ENCODE results near the gene IPO11.
"Not testable (repeated sequence)": the region's sequence is repeated elsewhere in the genome, so short reads cannot be mapped to it uniquely, and the experiment has no call there.

IPO11 gene

DNA sequence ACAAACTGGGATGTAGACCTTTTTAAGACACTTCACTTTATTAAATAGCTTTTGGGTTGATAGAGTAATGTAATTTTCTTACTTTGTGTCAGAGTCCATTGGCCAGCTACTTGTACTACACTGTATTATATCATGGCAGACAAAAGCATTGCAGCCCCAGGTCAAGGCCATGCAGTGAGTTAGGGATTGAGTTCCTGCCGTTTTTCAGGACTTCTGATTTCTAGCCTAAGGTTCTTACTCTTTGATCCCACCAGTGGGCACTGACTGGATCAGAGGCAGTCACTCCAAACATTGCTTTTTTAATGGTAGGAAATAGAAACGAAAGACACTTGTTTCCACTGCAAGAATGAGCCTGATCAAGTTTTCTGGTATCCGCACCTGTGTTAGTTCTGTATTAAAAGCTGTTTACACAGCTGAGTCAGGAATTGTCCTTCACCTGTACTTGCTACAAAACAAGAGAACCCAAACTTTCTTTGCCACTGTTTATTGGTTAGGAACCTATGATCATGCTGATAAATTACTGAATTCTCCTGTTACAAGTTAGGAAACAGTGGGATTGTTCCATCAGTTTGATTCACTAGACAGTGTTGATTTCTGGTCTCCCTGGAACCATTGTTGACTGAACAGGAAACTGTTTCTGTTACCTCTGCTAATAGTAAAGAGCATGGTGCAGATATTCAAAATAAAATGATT, 188.1 kb downstream of the IPO11 start:
- no peak for DNase-seq (ENCODE audit: low read depth)

GRCh38 chr5:62603934-62604333, 191.4 kb downstream of the IPO11 start:
- no peak for DNase-seq (ENCODE audit: low read depth)

DNA sequence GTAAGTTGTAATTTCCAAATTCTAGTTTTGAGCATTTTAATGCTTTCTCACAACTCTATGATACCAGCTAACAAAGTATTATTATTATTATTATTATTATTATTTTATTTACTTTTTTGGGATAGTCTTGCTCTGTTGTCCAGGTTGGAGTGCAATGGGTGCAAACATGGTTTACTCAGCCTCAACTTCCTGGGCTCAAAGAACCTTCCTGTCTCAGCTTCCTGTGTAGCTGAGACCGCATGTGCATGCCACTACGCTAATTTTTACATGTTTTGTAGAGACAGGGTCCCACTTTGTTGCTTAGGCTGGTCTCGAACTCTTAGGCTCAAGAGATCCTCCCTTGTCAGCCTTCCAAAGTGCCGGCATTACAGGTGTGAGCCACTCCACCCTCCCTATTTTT, 193.1 kb downstream of the IPO11 start:
- DNase-seq (ENCODE audit: low read depth) = no peak

GRCh38 chr5:62606878-62607277, 194.3 kb downstream of the IPO11 start:
- no peak for DNase-seq (ENCODE audit: low read depth)

- no peak for DNase-seq (ENCODE audit: low read depth)
Observed at GRCh38 chr5:62607615-62608014, 195.1 kb downstream of the IPO11 start.

DNA sequence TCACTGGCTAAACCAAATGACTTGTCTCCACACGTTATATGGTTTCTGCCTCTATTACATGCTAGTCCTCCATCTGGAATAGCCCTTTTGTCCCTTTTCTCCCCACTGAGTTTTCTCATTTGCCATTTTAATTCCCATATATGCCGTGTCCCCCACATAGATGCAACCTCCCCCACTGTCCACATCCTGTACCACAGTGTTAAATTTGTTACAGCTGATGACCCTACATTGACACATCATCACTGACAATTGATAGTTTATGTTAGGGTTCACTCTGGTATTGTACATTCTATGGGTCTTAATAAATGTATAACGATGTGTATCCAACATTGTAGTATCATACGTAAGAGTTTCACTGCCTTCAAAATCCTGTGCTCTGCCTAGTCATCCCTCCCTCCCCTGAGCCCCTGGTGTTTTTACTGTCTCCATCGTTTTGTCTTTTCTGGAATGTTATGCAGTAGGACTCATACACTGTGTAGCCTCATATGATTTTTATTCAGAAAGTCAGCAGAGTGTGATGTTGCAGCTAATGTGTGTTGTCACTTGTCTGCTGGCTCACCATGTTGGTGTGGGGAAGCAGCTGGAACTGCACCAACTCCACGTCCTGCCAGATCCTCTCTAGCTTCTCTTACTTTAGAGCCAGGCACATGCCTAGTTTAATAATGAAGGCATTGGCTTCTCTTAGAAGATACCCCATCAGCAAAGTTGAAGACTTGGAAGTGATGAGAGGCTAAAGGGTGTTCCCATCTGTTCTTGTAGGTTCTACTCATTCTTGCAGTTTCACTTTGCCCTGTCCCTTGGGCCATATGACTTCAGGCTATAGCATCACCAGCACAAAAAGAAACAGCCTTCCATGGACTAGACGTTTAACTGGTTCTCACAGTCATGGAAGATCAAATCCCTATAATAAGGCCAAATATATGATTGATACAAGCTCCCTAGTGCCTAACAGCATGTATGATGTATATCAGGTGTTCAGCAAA, 196.3 kb downstream of the IPO11 start:
- DNase-seq (ENCODE audit: low read depth) = no peak

DNA sequence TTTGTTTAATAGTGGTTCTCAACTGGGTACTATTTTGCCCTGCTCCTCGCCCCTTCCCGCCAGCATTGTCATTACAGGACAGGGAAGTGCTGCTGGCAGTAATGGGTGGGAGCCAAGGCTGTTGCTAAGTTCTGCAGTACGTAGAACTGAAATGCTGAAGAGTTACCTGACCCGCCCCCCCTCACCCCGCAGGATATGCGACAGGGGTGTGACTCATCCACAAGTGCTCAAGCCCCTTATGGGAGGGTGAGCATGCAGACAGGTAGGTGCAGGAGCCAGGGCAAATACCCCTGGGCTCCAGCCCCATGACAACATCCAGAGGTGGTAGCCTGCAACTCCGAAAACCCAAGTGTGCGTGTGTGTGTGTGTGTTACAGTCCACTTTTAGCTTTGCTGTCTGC, 201.8 kb downstream of the IPO11 start:
- DNase-seq (ENCODE audit: low read depth) = no peak

DNA sequence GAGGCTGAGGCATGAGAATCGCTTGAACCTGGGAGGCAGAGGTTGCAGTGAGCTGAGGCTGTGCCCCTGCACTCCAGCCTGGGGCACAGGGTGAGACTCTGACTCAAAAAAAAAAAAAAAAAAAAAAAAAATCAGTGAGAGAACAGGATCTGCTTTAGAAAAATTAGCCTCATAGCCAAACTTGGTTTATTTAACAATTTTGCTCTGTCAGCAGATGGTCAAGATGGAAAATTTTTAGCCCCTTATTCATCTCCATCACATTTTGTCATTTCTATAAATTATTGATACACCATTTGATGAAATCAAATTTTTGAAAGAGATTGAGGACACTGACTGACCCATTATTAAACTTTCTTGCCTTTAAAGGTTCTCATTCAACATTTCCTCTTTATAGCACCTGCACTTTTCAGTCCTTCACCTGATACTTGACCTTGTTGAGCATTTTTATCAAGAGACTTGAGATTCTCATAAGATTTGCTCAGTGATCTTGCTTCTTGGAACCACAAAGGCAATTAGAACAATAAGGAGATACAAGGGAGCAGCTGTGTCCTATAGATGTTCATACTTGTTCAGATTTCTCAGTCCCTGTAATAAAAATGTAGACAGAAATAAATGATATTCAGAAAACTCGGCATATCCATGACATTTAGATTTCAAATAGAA, 204.2 kb downstream of the IPO11 start:
- DNase-seq (ENCODE audit: low read depth) = no peak

DNA sequence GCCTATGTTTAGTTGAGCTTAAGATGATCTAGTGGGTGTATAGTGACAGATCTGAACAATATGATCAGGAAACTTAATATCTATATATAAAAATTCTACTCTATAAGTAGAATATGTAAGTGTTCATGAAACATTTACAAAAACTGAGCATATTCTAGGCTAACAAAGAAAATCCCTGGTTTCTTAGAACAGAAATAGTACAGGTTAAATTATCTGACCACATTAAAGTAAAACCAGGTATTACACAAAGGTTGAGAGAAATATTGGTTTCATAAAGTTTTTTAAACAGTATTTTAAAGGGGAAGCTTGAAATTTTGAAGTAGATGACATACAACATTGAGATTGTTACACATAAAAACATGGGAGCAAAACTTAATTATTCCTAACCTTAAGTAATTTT, 205.4 kb downstream of the IPO11 start:
- no peak for DNase-seq (ENCODE audit: low read depth)

- no peak for DNase-seq (ENCODE audit: low read depth)
Observed at GRCh38 chr5:62620761-62621160, 208.2 kb downstream of the IPO11 start.

DNA sequence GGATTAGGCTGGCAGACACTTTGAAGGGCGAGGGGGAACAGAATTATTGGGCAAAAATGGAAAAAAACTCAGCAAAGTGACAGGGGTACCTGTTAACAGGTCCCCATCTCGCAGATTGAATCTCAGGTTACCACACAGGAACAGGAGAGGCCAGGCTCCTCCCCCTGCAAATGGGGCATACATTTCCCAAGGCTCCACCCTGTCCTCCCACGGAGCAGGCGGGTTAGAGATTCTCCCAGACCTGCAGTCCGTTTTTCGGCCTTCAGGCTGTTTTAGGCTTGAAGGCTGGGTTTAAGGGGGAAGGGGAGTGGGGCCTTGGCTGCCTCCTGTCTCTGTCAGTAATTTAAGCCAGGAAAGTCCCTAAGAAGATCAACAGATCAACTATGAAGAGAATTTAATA, 208.7 kb downstream of the IPO11 start:
- no peak for DNase-seq (ENCODE audit: low read depth)

GRCh38 chr5:62623271-62623670, 210.7 kb downstream of the IPO11 start:
- no peak for DNase-seq (ENCODE audit: low read depth)

- DNase-seq (ENCODE audit: low read depth) = not testable (repeated sequence)
Observed at GRCh38 chr5:62624436-62624835, 211.9 kb downstream of the IPO11 start.

- no peak for DNase-seq (ENCODE audit: low read depth)
Observed at GRCh38 chr5:62626534-62626933, 214.0 kb downstream of the IPO11 start.

GRCh38 chr5:62627121-62627520, 214.6 kb downstream of the IPO11 start:
- no peak for DNase-seq (ENCODE audit: low read depth)

- no peak for DNase-seq (ENCODE audit: low read depth)
Observed at GRCh38 chr5:62627901-62628300, 215.3 kb downstream of the IPO11 start.

- no peak for DNase-seq (ENCODE audit: low read depth)
Observed at GRCh38 chr5:62631909-62632580, 219.5 kb downstream of the IPO11 start.

GRCh38 chr5:62633243-62633642, 220.7 kb downstream of the IPO11 start:
- no peak for DNase-seq (ENCODE audit: low read depth)

GRCh38 chr5:62640446-62640845, 227.9 kb downstream of the IPO11 start:
- DNase-seq (ENCODE audit: low read depth) = no peak

GRCh38 chr5:62642468-62642867, 229.9 kb downstream of the IPO11 start:
- no peak for DNase-seq (ENCODE audit: low read depth)

GRCh38 chr5:62643556-62644451, 231.2 kb downstream of the IPO11 start:
- DNase-seq (ENCODE audit: low read depth) = no peak

Data from stimulated activated CD8-positive, alpha-beta memory T cell treated with anti-CD3 and anti-CD28 coated beads, Interleukin-7, amount 100 ng/mL, for 24 hours (primary cell).